HG03095 (cell line): ENCODE results near the gene CD82.
"Not testable (repeated sequence)": the region's sequence is repeated elsewhere in the genome, so short reads cannot be mapped to it uniquely, and the experiment has no call there.

ENCODE experiments used
- ATAC-seq: cut with Tn5 transposase; IDR thresholded peaks from one replicate; pipeline ENCODE4 v1.9.1; 2021; ENCODE audit warnings: moderate library complexity; ENCODE audit not compliant: unreplicated experiment

Gene CD82

DNA sequence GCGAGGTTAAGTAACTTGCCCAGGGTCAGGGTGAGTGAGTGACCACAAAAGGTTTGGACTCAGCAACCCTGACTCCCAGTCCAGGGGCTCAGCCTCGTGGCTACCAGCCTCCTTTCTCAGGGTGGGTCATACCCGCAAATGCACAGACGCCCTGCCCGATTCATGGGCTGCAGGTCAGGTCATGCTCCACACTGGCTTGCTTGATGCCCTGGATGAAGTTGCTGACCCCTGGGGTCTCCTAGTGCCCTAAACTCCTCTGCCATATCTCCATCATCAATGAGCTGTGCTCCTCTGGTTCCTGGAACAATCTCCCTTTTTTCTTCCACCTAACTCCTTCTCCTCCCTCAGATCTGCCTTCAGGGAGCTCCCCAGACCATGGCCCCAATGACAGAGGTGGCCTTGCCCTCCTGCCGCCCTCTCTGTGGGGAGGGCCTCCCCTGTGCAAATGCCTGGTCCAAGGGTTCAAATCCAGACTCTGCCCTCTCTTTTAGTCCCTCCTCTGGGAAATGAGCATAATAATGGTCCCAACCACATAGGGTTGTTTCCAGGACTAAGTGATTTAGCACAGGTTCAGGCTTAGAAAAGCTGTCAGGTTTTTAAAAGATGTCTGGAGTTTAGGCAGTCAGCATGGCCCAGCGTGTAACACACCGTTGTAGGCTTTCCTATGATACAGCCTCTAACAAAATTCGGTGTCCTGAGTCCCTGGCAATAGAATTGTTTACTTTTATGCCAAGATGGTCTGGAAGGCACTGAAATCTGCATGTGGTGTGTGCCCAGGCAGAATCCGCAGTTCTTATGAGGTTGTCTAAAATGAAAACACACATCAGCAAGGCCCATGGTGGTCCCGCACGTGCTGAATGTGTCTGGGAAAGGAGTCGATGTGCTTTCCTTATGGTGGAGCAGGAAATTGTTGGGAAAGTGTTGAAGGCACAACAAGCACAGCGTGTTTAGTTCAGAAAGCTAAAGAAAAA lies 63.6 kb downstream of the CD82 start:
- no peak for ATAC-seq

DNA sequence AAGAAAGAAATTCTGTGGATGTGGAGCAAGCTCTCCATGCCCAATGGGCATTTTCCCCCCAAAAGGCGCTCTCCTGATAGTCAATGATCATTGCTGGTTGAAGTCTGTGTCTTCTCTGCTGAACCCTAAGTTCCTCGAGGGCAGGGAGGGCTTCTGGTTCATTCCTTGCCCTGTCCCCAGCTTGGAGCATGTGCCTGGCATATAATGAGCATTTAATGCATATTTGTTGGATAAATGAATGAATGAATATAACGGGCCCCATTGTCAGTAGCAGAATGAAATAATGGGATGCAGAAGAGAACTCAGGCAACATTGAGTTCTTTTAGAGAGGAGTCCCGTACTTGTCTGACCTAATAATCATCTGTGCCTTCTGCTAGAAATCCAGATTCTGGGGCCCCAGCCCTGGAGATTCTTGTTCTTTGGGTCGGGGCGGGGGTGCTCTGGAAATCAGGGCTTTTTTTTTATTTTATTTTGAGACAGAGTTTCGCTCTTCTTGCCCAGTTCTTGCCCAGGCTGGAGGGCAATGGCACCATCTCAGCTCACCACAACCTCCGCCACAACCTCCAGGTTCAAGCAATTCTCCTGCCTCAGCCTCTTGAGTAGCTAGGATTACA lies 64.4 kb downstream of the CD82 start:
- ATAC-seq = no peak

DNA sequence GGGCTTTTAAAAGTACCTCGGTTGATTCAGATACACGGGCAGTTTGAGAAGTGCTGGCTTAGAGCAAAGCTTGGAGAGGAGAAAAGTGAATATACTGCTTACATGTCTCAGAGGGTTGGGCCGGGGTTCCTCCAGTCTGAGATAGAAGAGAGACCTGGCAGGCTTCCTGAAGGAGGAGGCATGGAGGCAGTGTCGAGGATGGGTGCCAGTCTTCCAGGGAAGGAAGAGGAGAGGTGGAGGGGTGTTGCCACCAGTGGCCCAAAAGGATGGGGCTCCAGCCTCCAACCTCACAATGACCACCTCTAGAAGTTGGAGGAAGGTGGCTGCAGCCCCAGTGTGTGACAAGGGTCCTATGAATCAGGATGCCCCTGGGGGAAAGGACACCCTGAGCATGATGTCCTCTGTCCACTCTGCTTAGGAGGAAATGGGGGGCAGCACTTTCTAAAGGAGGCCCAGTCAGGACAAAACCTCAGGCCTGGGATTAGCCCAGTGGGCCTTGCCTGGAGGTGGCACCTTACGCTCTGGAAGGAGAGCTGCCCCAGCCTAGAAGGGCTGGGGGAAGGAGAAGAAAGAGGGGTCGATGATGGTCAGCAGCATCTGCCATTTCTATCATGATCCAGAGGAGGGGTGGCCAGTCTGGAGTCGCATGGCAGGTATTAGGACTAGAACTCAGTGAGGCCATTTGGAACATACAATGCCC lies 65.2 kb downstream of the CD82 start:
- no peak for ATAC-seq

DNA sequence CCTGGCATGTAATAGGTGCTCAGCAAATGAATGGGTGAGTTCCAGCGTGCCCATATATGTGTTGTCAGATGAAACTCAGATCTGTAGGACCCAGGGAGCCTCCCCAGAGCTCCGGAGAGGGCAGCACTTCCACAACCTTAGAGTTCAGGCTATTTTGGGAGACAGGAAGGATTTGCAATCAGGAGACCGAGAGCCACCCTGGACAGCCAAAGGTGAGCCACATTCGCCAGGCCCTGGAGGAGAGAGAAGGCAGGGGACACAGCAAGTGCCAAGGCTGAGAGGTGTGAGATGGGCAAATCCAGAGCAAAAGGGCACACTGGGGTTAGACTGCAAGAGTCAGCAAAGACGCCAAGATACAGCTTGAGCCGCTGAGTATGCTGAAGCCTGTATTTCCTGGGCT lies 66.4 kb downstream of the CD82 start:
- ATAC-seq = no peak

DNA sequence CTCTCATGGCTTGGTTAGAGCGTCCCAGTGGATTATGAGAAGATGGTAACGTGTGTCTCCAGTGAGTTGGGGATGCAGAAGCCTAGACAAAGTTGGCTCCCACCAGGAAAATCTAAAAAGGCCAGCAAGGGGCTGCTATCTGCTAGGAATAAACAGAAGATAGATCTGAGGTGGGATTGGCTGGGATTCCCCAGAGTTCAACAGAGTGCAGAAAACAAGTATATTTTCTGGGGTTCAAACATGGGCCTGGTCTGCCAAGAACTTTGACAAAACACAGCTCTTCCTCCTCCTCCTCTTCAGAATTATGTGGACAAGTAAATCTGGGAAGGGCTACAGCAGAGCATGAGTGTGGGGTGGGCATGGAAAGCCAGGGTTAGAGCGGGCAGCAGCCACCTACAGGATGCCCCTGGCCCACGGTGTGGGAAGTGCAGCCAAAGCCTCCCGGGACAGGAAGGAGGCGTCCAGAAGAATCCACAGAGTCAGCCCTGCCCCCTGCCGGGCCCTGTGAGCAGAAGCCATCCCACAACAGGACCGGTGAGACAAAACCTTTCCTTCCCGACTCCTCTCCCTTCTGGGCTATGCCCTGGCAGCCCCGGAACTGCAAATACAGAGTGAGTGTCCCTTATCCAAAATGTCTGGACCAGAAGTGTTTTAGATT lies 67.1 kb downstream of the CD82 start:
- no peak for ATAC-seq

DNA sequence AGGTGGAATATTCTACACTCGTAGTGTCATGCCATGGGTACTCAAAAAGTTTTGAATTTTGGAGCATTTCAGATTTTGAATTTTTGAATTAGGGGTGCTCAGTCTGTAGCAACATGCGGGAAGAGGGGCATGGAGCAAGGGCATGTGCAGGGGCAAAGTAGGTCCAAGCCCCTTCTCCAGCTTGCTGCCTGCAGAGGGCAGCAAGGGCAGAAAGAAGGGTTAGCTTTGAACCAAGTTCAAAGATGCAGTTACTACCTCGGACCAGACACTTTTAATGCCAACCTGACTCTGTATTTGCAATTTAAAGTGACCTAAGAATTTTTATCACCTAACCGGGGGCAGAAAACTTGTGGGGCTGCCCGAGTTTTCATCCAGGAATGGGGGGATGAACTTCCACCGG lies 68.2 kb downstream of the CD82 start:
- no peak for ATAC-seq

DNA sequence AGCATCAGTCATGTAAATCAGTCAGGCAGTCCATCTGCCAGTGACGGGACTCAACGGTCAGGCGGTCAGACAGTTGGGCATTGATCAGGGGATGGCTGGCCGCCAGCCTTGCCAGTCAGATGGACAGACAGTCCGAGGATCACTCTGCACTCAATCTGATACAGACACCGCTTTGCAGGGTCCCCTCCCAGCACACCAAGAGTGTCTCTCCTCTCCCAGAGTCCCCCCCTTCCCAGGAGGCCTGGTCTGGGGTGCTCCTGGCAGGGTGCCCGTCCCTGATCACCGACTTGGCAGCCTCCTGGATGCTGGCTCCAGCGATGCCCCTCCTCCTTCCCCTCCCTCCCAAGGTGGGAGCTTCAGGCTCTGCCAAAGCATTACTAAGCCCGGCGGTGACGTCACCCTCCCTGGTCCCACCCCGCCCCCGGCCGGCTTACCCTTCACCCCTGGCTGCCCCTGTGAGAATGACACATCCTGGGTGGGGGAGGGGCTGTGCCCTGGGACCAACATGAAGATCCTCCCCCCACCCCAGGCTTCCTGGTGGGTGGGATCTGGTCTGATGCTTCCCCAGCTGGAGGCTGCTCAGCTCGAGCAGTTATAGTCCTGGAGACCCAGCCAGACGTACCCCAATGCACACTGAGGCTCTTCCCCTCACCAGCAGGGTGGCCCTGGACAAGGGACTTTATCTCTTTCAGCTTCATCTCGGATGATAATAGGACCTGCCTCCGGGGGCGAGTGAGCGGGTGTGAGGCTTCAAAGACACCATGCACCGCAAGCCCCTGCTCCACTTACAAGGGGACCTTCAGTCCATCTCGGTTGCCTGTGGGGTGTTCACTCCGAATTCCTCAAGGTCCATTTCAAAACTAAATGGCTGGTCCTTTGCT lies 69.2 kb downstream of the CD82 start:
- ATAC-seq = no peak

DNA sequence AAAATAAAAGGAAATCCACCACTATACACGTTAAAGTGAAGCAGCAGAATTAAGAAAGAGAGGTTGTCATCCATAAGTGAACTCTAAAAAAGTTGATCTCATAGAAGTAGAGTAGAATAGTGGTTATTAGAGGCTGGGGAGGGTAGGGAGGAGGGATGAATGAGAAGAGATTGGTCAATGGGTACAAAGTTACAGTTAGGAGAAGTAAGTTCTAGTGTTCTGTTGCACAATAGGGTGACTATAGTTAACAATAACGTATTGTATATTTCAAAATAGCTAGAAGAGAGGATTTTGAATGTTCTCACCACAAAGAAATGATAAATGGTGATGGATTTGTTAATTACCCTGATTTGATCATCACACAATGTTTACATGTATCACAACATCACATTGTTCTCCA lies 72.0 kb downstream of the CD82 start:
- ATAC-seq = no peak

DNA sequence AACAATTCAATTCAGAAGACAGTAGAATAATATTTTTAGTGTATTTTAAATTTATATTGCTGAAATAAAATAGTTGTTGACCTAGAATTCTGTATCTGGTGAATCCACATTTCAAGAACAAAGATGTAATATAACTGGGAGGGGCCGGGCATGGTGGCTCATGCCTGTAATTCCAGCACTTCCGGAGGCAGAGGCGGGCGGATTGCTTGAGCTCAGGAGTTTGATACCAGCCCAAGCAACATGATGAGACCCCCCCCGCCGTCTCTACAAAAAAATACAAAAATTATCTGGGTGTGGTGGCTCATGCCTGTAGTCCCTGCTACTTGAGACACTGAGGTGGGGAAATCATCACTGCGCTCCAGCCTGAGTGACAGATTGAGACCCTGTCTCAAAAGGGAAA lies 72.6 kb downstream of the CD82 start:
- no peak for ATAC-seq

DNA sequence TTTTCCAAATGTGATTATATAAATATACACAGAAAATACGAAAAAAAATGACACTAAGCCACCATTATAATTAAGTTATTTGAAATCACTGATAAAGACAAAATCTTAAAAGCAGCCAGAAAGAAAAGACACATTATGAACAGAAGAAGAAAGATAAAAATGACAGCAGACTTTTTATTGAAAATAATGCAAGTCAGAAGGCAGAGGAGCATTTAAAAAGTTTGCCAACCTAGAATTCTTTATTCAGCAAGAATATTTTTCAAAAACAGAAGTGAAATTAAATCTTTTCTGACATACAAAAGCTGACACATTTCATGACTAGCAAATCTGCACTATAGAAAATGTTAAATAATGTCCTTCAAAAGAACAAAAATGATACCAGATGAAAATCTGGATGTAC lies 77.8 kb downstream of the CD82 start:
- no peak for ATAC-seq

DNA sequence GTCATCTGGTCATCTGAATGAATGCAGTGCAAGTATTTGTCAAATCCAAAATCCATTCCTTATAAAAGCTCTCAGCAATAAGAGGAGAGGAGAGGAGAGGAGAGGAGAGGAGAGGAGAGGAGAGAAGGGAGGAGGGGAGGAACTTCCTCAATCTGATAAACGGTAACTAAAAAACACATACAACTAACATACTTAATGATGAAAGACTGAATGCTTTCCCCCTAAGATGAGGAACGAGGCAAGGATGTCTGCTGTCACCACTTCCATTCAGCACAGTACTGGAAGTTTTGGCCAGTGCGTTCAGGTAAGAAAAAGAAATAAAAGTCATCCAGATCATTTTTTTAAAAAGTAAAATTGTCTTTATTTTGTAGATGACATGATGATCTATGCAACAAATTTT lies 80.4 kb downstream of the CD82 start:
- ATAC-seq = no peak

DNA sequence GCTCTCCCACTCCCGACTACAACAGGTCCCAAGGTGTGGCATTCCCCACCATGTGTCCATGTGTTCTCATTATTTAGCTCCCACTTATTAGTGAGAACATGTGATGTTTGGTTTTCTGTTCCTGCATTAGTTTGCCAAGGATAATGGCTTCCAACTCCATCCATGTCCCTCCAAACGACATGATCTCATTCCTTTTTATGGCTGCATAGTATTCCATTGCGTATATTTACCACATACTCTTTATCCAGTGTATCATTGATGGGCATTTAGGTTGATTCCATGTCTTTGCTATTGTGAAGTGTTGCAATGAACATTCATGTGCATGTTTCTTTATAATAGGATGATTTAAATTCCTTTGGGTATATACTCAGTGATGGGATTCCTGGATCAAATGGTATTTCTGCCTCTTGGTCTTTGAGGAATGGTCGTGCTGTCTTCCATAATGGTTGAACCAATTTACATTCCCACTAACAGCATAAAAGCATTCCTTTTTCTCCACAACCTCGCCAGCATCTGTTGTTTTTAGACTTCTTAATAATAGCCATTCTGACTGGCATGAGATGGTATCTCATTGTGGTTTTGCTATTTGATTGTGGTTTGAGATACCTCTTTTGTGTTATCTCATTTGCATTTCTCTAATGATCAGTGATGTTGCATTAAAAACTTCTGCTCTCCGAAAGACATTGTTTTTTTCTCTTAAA lies 81.9 kb downstream of the CD82 start:
- not testable (repeated sequence) for ATAC-seq

DNA sequence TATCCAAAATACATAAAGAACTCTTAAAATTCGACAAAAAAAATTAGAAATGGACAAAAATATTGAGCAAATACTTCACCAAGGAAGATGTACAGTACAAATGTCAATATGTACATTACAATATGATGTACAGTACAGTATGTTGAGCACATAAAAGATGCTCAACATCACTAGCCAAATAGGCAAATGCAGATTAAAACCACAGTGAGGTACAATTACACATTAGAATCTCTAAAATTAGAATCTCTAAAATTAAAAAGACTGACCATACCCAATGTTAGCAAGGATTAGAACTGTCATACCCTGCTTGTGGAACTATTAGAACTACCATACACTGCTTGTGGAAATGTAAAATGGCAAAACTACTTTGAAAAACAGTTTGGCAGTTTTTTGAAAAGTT lies 82.6 kb downstream of the CD82 start:
- ATAC-seq = no peak

DNA sequence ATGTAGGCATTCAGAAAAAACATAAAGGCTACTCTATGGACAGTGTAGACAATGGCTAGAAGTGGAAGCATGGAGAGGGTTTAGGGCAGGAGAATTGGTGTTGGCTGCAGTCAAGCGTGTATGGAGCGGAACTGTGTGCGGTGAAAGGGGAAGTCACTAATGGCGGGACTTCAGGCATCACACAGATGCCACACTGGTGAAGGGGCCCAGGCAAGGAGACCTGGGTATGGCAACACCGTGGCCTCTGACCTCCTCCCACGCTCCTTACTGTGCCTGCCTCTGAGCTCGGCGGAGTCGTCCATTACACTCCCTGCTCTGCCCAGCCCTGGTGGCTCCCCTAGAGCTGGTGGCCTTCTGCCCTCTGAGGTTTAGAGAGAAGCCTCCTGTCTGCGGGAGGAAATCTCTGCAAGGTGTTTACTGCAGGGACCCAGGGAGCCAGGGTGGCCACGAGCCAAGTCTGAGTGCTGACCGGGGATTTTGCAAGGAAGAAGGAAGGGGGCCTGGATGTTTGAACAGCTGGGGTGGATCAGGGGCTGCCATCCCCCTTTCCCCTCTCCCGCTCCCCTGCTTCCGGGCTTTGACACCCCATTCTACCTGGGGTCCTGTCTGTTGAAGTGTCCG lies 86.2 kb downstream of the CD82 start:
- ATAC-seq = no peak

DNA sequence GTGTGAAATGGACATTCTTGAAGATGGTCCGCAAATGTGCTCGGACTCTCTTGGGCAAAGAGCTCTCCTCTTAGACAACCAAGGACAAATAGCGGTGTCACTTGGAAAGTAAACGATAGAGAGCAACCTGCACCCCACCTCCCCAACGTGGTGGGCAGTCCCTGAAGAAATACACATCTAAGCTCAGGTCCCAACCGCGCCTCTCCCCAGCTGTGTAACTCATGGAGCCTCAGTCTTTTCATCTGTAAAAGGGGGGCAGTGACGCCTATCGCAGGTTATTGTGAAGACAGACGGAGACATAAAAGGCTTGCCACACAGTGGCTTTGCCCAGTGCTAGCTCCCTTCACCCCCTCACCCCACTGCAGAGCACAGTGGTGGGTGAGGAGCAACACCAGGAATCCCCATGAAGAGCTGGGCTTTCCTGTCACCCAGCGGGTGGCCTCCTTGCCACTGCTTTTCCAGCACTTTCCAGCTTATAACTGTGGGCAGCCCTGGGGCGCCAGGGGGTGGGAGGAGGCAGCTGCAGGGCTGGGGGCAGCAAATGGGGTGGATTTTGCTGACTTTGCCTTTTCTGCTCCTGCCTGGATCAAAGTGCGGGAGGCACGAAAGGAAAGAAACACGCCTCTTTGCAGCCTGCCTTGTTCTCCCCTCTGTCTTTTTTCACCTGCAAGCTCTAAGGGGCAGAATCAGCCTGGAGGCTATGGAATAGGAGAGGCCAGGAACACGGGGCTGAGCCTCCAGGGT lies 87.6 kb downstream of the CD82 start:
- ATAC-seq = no peak

DNA sequence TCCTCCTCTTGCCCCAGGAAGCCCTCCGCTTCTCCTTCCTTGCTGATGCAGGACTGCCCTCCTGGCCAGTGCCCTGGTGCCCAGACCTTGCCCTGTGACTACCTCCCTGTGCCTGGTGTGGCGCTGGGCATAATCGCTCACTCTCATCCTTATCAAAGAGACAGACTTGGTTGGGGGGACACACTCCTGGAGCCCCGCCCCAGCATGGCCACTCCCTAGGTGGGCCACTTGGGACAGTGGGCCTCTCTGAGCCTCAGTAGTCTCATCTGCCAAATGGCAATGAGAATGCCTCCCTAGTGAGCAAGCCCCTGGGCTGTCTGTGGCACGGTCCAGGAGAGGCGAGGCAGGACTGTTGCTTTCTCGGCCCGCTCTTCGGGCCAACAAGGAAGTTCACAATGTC lies 88.6 kb downstream of the CD82 start:
- no peak for ATAC-seq

DNA sequence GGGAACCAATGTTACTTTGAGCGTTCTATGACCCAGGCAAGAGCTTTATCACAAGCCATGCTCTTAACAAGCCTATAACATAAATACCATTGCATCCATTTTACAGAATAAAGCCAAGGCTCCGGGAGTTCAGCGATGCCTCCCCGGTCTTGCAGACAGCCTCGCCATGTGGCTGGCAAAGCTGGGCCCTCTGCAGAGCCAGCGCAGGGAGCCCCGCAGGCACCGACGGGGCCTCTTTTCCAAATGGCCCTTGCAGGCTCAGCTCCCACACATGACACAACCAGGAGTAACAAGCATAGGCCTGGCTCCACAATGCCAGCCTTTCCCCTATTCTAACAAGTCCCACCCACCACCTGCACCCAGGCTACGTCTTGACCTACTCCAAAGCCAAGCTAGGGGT lies 89.1 kb downstream of the CD82 start:
- no peak for ATAC-seq

DNA sequence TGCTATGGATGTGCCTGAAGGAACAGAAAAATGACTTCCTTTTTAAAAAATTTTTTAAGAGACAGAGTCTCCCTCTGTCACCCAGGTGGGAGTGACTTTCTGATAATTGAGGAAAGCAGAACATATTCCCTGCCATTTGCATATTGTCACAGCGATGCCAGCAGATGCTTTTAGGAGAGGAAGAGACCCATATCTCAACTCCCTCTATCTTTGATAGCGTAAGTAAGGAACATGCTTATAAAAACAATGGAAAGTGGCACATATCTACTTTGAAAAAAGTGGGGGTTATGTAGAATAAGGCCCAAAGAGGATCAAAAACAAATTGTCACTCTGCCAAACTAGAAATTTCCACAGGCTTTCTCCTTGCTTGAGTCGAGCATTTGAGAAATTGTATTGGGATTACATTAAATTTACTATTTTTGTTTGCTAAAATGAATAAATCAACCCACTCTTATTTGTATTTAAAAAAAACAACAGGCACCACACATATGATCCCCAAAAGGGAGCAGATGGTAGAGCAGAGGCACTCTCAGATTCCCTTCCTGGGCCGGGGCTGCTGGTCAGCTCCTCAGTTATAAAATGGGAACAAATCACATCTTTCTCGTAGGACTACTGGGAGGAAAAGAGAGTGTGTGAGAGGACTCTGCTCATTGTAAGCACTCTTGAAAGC lies 92.5 kb downstream of the CD82 start:
- ATAC-seq = no peak
